Neutrophil (primary cell): Measurements from ENCODE around the gene ARHGAP12.

Experiments
- H3K27ac ChIP-seq: fragments of 200-600 bp; sonication (generic); 2 replicates; pipeline ENCODE4 v1.5.1; 2016; ENCODE audit warnings: mild to moderate bottlenecking, moderate library complexity
- H3K27me3 ChIP-seq: fragments of 200-600 bp; sonication (generic); 2 replicates; pipeline ENCODE4 v1.6.0; 2016; ENCODE audit warnings: mild to moderate bottlenecking
- H3K36me3 ChIP-seq: fragments of 200-600 bp; sonication (generic); 2 replicates; pipeline ENCODE4 v1.5.1; 2017
- H3K4me1 ChIP-seq, 2 experiments: fragments of 200-600 bp in 1 of 2; sonication (generic) in 1 of 2; 1 replicate in 1 of 2; 2 replicates in 1 of 2; pipeline versions ENCODE4 v1.5.1 to v1.6.1; 2013 to 2016; ENCODE audit warnings: low read depth in 1 of 2, low read length in 1 of 2, mild to moderate bottlenecking in 1 of 2, moderate library complexity in 1 of 2; ENCODE audit not compliant: control insufficient read depth in 1 of 2, insufficient read depth in 1 of 2
- H3K4me3 ChIP-seq, 2 experiments: fragments of 200-600 bp in 1 of 2; sonication (generic) in 1 of 2; 1 replicate in 1 of 2; 2 replicates in 1 of 2; pipeline ENCODE4 v1.5.1; 2013 to 2016; ENCODE audit warnings: low read depth in 1 of 2, low read length in 1 of 2, mild to moderate bottlenecking in 1 of 2, moderate library complexity in 1 of 2
- H3K9me3 ChIP-seq: fragments of 200-600 bp; sonication (generic); 2 replicates; pipeline ENCODE4 v1.5.1; 2016
- CTCF ChIP-seq: fragments of 200-600 bp; sonication (generic); IDR thresholded peaks from 2 replicates; pipeline ENCODE4 v1.5.1; 2016; ENCODE audit warnings: antibody characterized with exemption

Gene ARHGAP12

GRCh38 chr10:31939797-31940708 lies 11.4 kb upstream of the ARHGAP12 start:
- Histone ChIP-seq H3K27ac (no peak overlapping the region), H3K4me1 (no peaks in the 10 kb centered on the region), H3K9me3 (no peaks in the 10 kb centered on the region), H3K27me3 (no peaks in the 10 kb centered on the region), H3K4me3 (no peak overlapping the region), H3K36me3 (no peaks in the 10 kb centered on the region)
- no peak for TF ChIP-seq CTCF

GRCh38 chr10:31937371-31937770 lies 8.7 kb upstream of the ARHGAP12 start:
- H3K27ac ChIP-seq = no peak overlapping the region
- peaks cover 7% of the 10 kb centered on the region for H3K27me3 ChIP-seq
- H3K4me1 ChIP-seq = no peaks in the 10 kb centered on the region
- TF ChIP-seq CTCF = no peak
- no peak overlapping the region for H3K4me3 ChIP-seq
- no peaks in the 10 kb centered on the region for H3K36me3 ChIP-seq
- H3K9me3 ChIP-seq = no peaks in the 10 kb centered on the region

- Histone ChIP-seq H3K36me3 (no peaks in the 10 kb centered on the region), H3K4me1 (no peaks in the 10 kb centered on the region), H3K27ac (no peak overlapping the region), H3K27me3 (peaks cover 11% of the 10 kb centered on the region), H3K9me3 (no peaks in the 10 kb centered on the region), H3K4me3 (no peak overlapping the region)
- TF ChIP-seq CTCF = no peak
Measured at GRCh38 chr10:31936933-31937332, 8.3 kb upstream of the ARHGAP12 start.

GRCh38 chr10:31936086-31936485 lies 7.5 kb upstream of the ARHGAP12 start:
- Histone ChIP-seq H3K4me1 (no peaks in the 10 kb centered on the region), H3K36me3 (no peaks in the 10 kb centered on the region), H3K27ac (no peak overlapping the region), H3K4me3 (no peak overlapping the region), H3K9me3 (no peaks in the 10 kb centered on the region), H3K27me3 (peaks cover 17% of the 10 kb centered on the region)
- TF ChIP-seq CTCF = no peak

- Histone ChIP-seq H3K9me3 (no peaks in the 10 kb centered on the region), H3K27ac (no peak overlapping the region), H3K4me3 (no peak overlapping the region), H3K27me3 (peaks cover 17% of the 10 kb centered on the region), H3K36me3 (no peaks in the 10 kb centered on the region), H3K4me1 (peaks cover 2 to 4% of the 10 kb centered on the region in 2 experiments)
- no peak for TF ChIP-seq CTCF
Measured at GRCh38 chr10:31935678-31936077, 7.0 kb upstream of the ARHGAP12 start.
